ENCODE measurements around the gene ZBTB20.

DNA sequence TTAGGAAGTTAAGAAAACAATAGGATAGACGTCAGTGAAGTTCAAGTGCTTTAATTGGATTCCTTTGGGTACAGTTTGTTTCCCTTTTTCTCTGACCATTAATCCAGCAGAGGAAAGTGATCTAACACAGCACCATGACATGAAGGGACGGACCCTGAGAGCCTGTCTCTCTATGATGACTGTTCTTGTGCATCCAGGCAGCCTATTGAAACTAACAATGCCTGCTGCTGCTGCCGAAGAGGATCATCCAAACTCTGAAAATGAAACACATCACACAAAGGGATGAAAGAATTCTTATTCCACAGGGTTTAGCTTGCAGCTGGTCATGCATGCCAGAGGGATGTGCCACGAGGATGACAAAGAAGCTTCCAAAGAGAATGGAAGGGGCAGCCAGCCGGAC lies 75.5 kb downstream of the ZBTB20 start:
- TF ChIP-seq, protein P1, sequence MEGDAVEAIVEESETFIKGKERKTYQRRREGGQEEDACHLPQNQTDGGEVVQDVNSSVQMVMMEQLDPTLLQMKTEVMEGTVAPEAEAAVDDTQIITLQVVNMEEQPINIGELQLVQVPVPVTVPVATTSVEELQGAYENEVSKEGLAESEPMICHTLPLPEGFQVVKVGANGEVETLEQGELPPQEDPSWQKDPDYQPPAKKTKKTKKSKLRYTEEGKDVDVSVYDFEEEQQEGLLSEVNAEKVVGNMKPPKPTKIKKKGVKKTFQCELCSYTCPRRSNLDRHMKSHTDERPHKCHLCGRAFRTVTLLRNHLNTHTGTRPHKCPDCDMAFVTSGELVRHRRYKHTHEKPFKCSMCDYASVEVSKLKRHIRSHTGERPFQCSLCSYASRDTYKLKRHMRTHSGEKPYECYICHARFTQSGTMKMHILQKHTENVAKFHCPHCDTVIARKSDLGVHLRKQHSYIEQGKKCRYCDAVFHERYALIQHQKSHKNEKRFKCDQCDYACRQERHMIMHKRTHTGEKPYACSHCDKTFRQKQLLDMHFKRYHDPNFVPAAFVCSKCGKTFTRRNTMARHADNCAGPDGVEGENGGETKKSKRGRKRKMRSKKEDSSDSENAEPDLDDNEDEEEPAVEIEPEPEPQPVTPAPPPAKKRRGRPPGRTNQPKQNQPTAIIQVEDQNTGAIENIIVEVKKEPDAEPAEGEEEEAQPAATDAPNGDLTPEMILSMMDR (IDR thresholded peaks at IDR 0.05; ENCODE audit: poor library complexity, severe bottlenecking) = no peak
- TF ChIP-seq SMC3 (conservative IDR thresholded peaks at IDR 0.05; ENCODE audit: poor library complexity) (no peak), EZH2 (IDR thresholded peaks at IDR 0.05; ENCODE audit: borderline replicate concordance, insufficient read depth, low read length, poor library complexity, severe bottlenecking) (no peak), EP300 (conservative IDR thresholded peaks at IDR 0.05; ENCODE audit: poor library complexity, severe bottlenecking) (no peak), POLR2AphosphoS5 (IDR thresholded peaks at IDR 0.05) (no peak), RAD21 (conservative IDR thresholded peaks at IDR 0.05) (no peak), TAF1 (IDR thresholded peaks at IDR 0.05; ENCODE audit: low read depth) (no peak)

All from neural cell (in vitro differentiated cells).